Loucy (cell line): ENCODE measurements around the gene RNF13.

Source experiments
- CTCF ChIP-seq: fragments of 200-600 bp; sonication (generic); conservative IDR thresholded peaks from 2 replicates; pipeline ENCODE4 v1.5.1; 2014; ENCODE audit warnings: mild to moderate bottlenecking, antibody characterized with exemption, low read length
- EZH2phosphoT487 ChIP-seq: fragments of 200-600 bp; IDR thresholded peaks from 2 replicates; pipeline ENCODE4 v1.6.1; 2018; ENCODE audit warnings: antibody characterized with exemption, mild to moderate bottlenecking, moderate library complexity, borderline replicate concordance

DNA sequence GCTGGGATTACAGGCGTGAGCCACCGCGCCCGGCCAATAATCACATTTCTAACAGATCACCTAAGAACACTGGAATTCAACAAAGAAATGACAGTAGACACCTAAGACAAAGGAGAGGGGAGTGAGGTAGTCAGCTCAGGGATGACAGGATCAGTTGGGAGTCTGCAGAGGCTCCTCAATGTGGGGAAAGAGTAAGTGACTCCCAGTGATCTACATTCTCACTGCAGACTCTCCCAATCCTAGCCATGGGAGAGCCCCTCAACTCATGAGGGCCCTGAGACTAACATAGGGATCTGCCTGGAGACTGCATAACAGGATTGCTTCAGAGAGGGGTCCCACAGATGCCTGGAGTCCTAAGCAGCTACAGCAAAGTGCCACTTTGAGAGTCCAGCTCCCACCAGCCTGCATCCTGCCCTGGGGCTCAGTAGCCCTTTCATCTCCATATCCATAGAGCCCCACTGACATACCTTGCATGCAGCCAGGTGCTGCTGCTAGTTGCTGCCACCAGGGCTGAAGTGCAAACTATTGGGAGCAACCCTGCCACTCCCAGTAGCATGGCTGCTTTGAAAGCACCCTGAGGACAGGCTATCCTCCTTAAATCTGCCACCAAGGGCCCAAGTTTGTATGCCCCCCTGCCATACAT is 179.5 kb downstream of the RNF13 start:
- TF ChIP-seq CTCF (no peak), EZH2phosphoT487 (no peak)
